ENCODE data around the gene TBC1D24. TPM values are rescaled to one million over a fixed set of nuclear protein-coding genes. Genes with fewer than 3 reads are reported as not detected.
A peak's percentile ranks its signal among the peaks of the same experiment; 100 is the strongest.
"Not testable (repeated sequence)": the region's sequence is repeated elsewhere in the genome, so short reads cannot be mapped to it uniquely, and the experiment has no call there.

The TBC1D24 gene
- polyA plus RNA-seq, 1 experiment = 6.0 TPM

DNA sequence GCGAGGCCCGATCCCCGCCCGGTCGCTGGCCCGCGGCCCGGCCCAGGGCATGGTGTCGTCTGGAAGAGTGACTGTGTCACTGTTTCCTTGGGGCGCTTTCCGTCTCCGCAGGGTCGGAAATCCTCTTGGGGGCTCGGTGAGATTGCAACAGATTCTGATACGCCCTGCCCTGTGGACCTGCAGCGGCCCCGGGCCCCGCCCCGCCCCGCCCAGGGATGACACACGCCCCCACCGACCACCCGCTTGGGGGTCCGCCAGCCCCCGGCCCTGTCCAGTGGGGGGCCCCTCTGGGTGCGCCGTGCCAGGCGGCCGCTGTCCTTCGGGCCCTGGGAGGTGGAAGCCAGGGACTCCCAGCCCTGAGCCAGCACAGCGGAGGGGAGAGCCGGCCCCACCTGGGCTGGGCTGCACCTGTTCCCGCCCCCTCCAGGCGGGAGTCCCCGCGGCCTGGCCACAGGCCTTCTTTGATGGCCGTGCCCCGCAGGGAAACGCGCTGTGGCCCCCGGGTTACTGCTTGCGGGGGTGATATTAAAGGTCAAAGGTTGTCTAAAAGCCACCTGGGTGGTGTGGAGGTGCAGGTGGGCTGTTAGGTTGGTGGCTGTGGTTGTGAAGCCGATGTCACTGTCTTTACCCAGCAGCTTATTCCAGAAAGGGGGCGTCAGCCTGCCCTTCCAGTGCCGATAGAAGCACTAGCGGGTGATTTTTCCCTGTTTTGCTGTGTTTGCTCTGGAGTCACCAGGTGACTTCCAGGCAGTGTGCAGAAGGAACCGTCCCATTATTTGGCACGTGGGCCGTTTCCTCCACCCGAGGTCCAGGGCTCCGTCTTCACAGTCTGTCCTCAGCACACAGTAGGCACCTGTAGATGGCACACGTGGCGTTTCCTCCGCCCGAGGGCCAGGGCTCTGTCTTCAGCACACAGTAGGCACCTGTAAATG lies 752 bp downstream of the TBC1D24 start:
- no peak for DNase-seq (ENCODE audit: low read depth, low spot score)
- Histone ChIP-seq H3K27me3 (ENCODE audit: control insufficient read depth, insufficient read depth, low read length) (no peaks in the 10 kb centered on the region), H3K9me3 (ENCODE audit: control insufficient read depth, insufficient read depth, low read length) (no peaks in the 10 kb centered on the region; the same call in 1 of the 2 replicates), H3K27ac (ENCODE audit: low read depth, low read length) (no peak overlapping the region), H3K4me3 (ENCODE audit: low read depth, low read length) (peak overlapping the region; percentile 79)
- CTCF ChIA-PET = interaction anchor here (1.7 kb wide), 1 partner anchor 26 kb away, joined by 7 read pairs; no protein-coding TSS in a partner anchor
- POLR2A ChIA-PET = interaction anchor here (0.8 to 1.8 kb wide), 5 partner anchors 16 to 320 kb away, joined by 3 to 10 read pairs (median 4); partner anchors contain the start of genes TEDC2 and TRAF7
- no peak for TF ChIP-seq CTCF (IDR thresholded peaks at IDR 0.05; ENCODE audit: low read depth, low read length)

DNA sequence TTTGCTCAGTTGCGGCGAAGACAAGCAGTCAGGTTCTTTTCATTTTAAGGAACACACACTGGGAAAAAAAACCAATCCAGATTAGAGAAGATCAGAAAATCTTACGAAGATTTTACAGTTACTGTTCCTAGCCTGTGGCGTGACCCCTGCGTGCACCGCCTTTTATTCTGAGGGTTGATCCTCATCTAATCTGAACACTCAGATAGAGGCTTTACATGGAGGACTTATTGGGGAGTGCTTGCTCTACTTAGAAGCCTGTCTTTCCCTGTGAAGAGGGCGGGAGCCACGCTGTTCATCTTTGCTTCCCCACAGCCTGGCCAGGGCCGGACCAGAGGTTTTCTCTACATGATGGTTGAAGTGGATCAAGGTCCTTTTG lies 1.4 kb downstream of the TBC1D24 start:
- no peak for DNase-seq (ENCODE audit: low read depth, low spot score)
- no peaks in the 10 kb centered on the region; the same call in 1 of the 2 replicates for H3K9me3 ChIP-seq (ENCODE audit: control insufficient read depth, insufficient read depth, low read length)
- ChIA-PET CTCF (interaction anchor here (1.7 kb wide), 1 partner anchor 25 kb away, joined by 7 read pairs; no protein-coding TSS in a partner anchor), POLR2A (no interaction called here)
- no peaks in the 10 kb centered on the region for H3K27me3 ChIP-seq (ENCODE audit: control insufficient read depth, insufficient read depth, low read length)
- no peak overlapping the region for H3K27ac ChIP-seq (ENCODE audit: low read depth, low read length)
- no peak overlapping the region; the same call in 1 of the 2 replicates for H3K4me3 ChIP-seq (ENCODE audit: low read depth, low read length)
- TF ChIP-seq CTCF (IDR thresholded peaks at IDR 0.05; ENCODE audit: low read depth, low read length) = no peak

GRCh38 chr16:2476741-2477140 lies 1.8 kb downstream of the TBC1D24 start:
- ChIA-PET POLR2A (no interaction called here), CTCF (interaction anchor here (1.7 kb wide), 1 partner anchor 25 kb away, joined by 7 read pairs; no protein-coding TSS in a partner anchor)
- no peaks in the 10 kb centered on the region for H3K27me3 ChIP-seq (ENCODE audit: control insufficient read depth, insufficient read depth, low read length)
- DNase-seq (ENCODE audit: low read depth, low spot score) = no peak
- no peak overlapping the region for H3K4me3 ChIP-seq (ENCODE audit: low read depth, low read length)
- no peaks in the 10 kb centered on the region; the same call in 1 of the 2 replicates for H3K9me3 ChIP-seq (ENCODE audit: control insufficient read depth, insufficient read depth, low read length)
- H3K27ac ChIP-seq (ENCODE audit: low read depth, low read length) = no peak overlapping the region
- no peak for TF ChIP-seq CTCF (IDR thresholded peaks at IDR 0.05; ENCODE audit: low read depth, low read length)

GRCh38 chr16:2477327-2477726 lies 2.4 kb downstream of the TBC1D24 start:
- no peaks in the 10 kb centered on the region; the same call in 1 of the 2 replicates for H3K9me3 ChIP-seq (ENCODE audit: control insufficient read depth, insufficient read depth, low read length)
- ChIA-PET POLR2A (no interaction called here), CTCF (interaction anchor here (1.7 kb wide), 1 partner anchor 24 kb away, joined by 7 read pairs; no protein-coding TSS in a partner anchor)
- H3K27ac ChIP-seq (ENCODE audit: low read depth, low read length) = no peak overlapping the region
- H3K27me3 ChIP-seq (ENCODE audit: control insufficient read depth, insufficient read depth, low read length) = no peaks in the 10 kb centered on the region
- no peak for TF ChIP-seq CTCF (IDR thresholded peaks at IDR 0.05; ENCODE audit: low read depth, low read length)
- no peak for DNase-seq (ENCODE audit: low read depth, low spot score)
- no peak overlapping the region for H3K4me3 ChIP-seq (ENCODE audit: low read depth, low read length)

DNA sequence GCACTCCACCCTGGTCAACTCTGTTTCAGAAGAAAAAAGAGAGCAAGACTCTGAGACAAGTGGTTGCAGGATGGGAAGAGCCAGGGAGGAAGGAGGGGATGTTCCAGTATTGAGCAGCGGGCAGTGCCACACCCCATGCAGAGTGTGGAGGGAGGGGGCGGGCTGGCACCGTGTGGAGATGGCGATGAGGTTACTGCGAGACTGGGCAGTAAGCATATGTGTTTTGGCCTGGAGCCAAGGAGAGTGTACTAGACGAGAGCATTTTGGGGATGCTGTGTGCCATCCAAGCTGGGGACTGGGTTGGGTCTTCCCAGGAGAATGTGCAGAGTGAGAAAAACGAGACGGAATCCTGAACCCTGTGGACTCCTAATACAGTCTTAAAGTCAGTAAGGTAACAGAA lies 3.4 kb downstream of the TBC1D24 start:
- Histone ChIP-seq H3K27me3 (ENCODE audit: control insufficient read depth, insufficient read depth, low read length) (no peaks in the 10 kb centered on the region), H3K4me3 (ENCODE audit: low read depth, low read length) (no peak overlapping the region), H3K9me3 (ENCODE audit: control insufficient read depth, insufficient read depth, low read length) (no peaks in the 10 kb centered on the region), H3K27ac (ENCODE audit: low read depth, low read length) (no peak overlapping the region)
- ChIA-PET CTCF (no interaction called here), POLR2A (no interaction called here)
- no peak for DNase-seq (ENCODE audit: low read depth, low spot score)
- no peak for TF ChIP-seq CTCF (IDR thresholded peaks at IDR 0.05; ENCODE audit: low read depth, low read length)

GRCh38 chr16:2479996-2480395 lies 5.1 kb downstream of the TBC1D24 start:
- H3K9me3 ChIP-seq (ENCODE audit: control insufficient read depth, insufficient read depth, low read length); H3K4me3 ChIP-seq (ENCODE audit: low read depth, low read length); DNase-seq (ENCODE audit: low read depth, low spot score); CTCF ChIA-PET; H3K27me3 ChIP-seq (ENCODE audit: control insufficient read depth, insufficient read depth, low read length); POLR2A ChIA-PET; H3K27ac ChIP-seq (ENCODE audit: low read depth, low read length): not testable (repeated sequence)

Data from AG04450 (cell line).